ENCODE data around the gene KRTAP5-10. TPM values are rescaled to one million over a fixed set of nuclear protein-coding genes. Genes with fewer than 3 reads are reported as not detected.
A peak's percentile ranks its signal among the peaks of the same experiment; 100 is the strongest.
"Not testable (repeated sequence)": the region's sequence is repeated elsewhere in the genome, so short reads cannot be mapped to it uniquely, and the experiment has no call there.

The KRTAP5-10 gene
- total RNA-seq, 5 donors from 2014 or later (not counting 1 experiment from before 2014, with no cell fraction given) = not detected

DNA sequence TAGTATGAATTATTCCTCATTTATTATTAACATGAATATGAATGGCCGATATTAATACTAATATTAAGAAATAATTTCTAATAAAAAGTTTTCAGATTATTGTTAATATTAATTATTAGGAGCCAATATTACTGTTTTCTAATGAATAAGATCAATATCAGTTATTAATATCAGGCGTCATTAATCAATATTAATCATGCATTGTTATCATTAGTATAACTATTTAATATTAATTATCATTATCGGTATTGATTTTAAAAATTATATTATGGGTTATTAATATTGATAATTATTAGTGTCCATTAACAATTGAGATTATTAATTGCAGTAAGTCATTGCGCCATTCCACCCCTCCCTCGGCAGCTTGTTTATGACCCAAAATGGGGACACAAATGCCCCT, 20.3 kb downstream of the KRTAP5-10 start:
- no CpG with 5 or more reads among the region's 5 CpGs for WGBS (ENCODE audit: insufficient coverage)
- DNase-seq; H3K36me3 ChIP-seq (ENCODE audit: control insufficient read depth in 2 of 2, extremely low read depth in 1 of 2, insufficient read depth in 1 of 2, low read length in 1 of 2); H3K4me1 ChIP-seq (ENCODE audit: control insufficient read depth in 1 of 2, extremely low read depth in 1 of 2, insufficient read depth in 2 of 2, low read length in 2 of 2); H3K9me3 ChIP-seq; H3K36me3 Mint-ChIP-seq; H3K9me3 Mint-ChIP-seq; POLR2A ChIA-PET; H3K27ac ChIP-seq (ENCODE audit: low read length); ATAC-seq (replicated peaks in 1 of 4); H3K4me3 Mint-ChIP-seq; H3K27ac Mint-ChIP-seq; H3K4me3 ChIP-seq (ENCODE audit: control insufficient read depth in 1 of 2, extremely low read depth in 1 of 2, low read length in 1 of 2); CTCF ChIA-PET; H3K4me1 Mint-ChIP-seq: not testable (repeated sequence)
- H3K27me3 Mint-ChIP-seq = peaks cover 32 to 33% of the 10 kb centered on the region in 2 donors
- peaks cover 0 to 16% of the 10 kb centered on the region in 2 experiments for H3K27me3 ChIP-seq (replicated peaks in 1 of 2; ENCODE audit: control insufficient read depth in 2 of 2, extremely low read depth in 1 of 2, insufficient read depth in 2 of 2, low read length in 1 of 2)

DNA sequence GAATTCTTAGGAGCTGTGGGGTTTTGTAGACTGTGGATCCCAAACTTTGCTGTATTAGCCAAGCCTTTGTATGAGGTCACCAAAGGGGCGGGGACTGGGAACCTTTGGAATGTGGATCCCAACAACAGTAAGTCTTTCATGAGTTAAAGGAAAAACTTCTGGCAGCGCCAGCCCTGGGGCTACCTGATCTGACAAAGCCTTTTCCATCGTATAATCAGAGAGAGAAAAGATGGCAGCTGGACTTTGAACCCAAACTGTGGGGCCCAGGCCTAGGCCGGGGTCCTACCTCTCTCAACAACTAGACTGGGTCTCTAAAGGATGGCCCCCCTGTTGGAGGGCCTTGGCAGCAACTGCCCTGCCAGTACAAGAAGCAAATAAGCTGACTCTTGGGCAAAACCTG, 23.0 kb downstream of the KRTAP5-10 start:
- H3K36me3 Mint-ChIP-seq; H3K36me3 ChIP-seq (ENCODE audit: control insufficient read depth in 2 of 2, extremely low read depth in 1 of 2, insufficient read depth in 1 of 2, low read length in 1 of 2); DNase-seq; ATAC-seq (replicated peaks in 1 of 4); H3K27me3 ChIP-seq (replicated peaks in 1 of 2; ENCODE audit: control insufficient read depth in 2 of 2, extremely low read depth in 1 of 2, insufficient read depth in 2 of 2, low read length in 1 of 2); H3K4me3 Mint-ChIP-seq; H3K9me3 Mint-ChIP-seq; H3K4me1 Mint-ChIP-seq; H3K27ac ChIP-seq (ENCODE audit: low read length); H3K27ac Mint-ChIP-seq; H3K4me1 ChIP-seq (ENCODE audit: control insufficient read depth in 1 of 2, extremely low read depth in 1 of 2, insufficient read depth in 2 of 2, low read length in 2 of 2); CTCF ChIA-PET; H3K4me3 ChIP-seq (ENCODE audit: control insufficient read depth in 1 of 2, extremely low read depth in 1 of 2, low read length in 1 of 2); H3K9me3 ChIP-seq; POLR2A ChIA-PET: not testable (repeated sequence)
- peaks cover 21% of the 10 kb centered on the region in 2 donors for H3K27me3 Mint-ChIP-seq
- 50% methylated on average over 2 of the region's 4 CpGs for WGBS (ENCODE audit: insufficient coverage)

DNA sequence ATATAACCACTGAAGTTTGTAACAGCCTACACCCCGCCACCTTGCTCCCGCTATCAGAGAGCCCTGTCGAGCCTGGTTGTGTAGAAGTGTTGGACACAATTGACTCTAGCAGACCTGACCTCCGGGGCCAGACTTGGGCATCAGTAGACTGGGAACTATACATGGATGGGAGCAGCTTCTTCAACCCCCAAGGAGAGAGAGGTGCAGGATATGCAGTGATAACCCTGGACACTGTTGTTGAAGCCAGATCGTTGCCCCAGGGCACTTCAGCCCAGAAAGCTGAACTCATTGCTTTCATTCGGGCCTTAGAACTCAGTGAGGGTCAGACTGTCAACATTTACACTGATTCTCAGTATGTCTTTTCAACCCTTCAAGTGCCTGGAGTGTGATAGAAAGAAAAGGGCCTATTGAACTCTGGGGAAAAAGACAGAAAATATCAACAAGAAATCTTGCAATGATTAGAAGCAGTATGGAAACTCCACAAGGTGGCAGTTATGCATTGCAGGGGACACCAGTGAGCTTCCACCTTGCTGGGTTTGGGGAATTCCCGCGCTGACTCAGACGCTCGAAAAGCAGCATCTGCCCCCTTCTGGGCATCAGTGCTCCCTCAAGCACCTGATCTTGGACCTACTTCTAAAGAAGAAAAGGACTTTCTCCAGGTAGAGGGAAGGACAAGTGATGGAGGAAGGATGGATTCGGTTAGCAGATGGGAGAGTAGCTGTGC, 23.6 kb downstream of the KRTAP5-10 start:
- CTCF ChIA-PET; H3K4me1 Mint-ChIP-seq; H3K9me3 Mint-ChIP-seq; H3K27ac Mint-ChIP-seq; POLR2A ChIA-PET; H3K4me3 Mint-ChIP-seq; H3K4me3 ChIP-seq (ENCODE audit: control insufficient read depth in 1 of 2, extremely low read depth in 1 of 2, low read length in 1 of 2); H3K36me3 Mint-ChIP-seq; H3K27me3 ChIP-seq (replicated peaks in 1 of 2; ENCODE audit: control insufficient read depth in 2 of 2, extremely low read depth in 1 of 2, insufficient read depth in 2 of 2, low read length in 1 of 2); H3K9me3 ChIP-seq; H3K4me1 ChIP-seq (ENCODE audit: control insufficient read depth in 1 of 2, extremely low read depth in 1 of 2, insufficient read depth in 2 of 2, low read length in 2 of 2); ATAC-seq (replicated peaks in 1 of 4); H3K36me3 ChIP-seq (ENCODE audit: control insufficient read depth in 2 of 2, extremely low read depth in 1 of 2, insufficient read depth in 1 of 2, low read length in 1 of 2); H3K27ac ChIP-seq (ENCODE audit: low read length): not testable (repeated sequence)
- peak in 11 of 35 experiments; percentile 5 to 36 (median 11) for DNase-seq
- 50% methylated on average over 2 of the region's 11 CpGs for WGBS (ENCODE audit: insufficient coverage)
- peaks cover 18 to 20% of the 10 kb centered on the region in 2 donors for H3K27me3 Mint-ChIP-seq

DNA sequence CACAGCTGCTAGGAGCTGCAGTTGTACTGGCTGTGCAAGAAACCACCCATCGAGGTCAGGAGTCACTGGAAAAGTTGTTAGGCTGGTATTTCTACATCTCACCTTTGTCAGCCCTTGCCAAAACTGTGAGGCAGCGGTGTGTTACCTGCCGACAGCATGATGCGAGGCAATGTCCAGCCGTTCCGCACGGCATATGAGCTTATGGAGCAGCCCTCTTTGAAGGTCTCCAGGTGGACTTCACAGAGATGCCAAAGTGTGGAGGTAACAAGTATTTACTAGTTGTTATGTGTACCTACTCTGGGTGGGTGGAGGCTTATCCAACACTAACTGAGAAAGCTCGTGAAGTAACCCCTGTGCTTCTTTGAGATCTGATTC, 24.2 kb downstream of the KRTAP5-10 start:
- DNase-seq; ATAC-seq (replicated peaks in 1 of 4): not testable (repeated sequence)

DNA sequence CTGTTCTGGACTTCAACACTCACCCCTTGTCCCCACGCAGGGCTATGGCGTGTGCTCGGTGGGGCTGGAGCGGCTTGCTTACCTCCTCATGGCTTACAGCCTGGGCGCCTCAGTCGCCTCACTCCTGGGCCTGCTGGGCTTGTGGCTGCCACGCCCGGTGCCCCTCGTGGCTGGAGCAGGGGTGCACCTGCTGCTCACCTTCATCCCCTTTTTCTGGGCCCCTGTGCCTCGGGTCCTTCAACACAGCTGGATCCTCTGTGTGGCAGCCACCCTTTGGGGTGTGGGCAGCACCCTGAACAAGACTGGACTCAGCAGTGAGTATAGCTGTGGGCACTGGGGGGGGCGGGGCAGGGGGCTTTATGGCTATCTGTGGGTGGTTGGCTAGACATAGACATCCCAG, 37.9 kb downstream of the KRTAP5-10 start:
- H3K36me3 ChIP-seq (ENCODE audit: control insufficient read depth in 2 of 2, extremely low read depth in 1 of 2, insufficient read depth in 1 of 2, low read length in 1 of 2); ATAC-seq (replicated peaks in 1 of 4); H3K9me3 ChIP-seq; DNase-seq; POLR2A ChIA-PET; H3K36me3 Mint-ChIP-seq; CTCF ChIA-PET; H3K4me1 ChIP-seq (ENCODE audit: control insufficient read depth in 1 of 2, extremely low read depth in 1 of 2, insufficient read depth in 2 of 2, low read length in 2 of 2); H3K27ac ChIP-seq (ENCODE audit: low read length); H3K9me3 Mint-ChIP-seq; H3K27ac Mint-ChIP-seq; H3K4me3 Mint-ChIP-seq; H3K4me1 Mint-ChIP-seq; H3K4me3 ChIP-seq (ENCODE audit: control insufficient read depth in 1 of 2, extremely low read depth in 1 of 2, low read length in 1 of 2): not testable (repeated sequence)
- peaks cover 21 to 51% of the 10 kb centered on the region in 2 donors for H3K27me3 Mint-ChIP-seq
- H3K27me3 ChIP-seq (replicated peaks in 1 of 2; ENCODE audit: control insufficient read depth in 2 of 2, extremely low read depth in 1 of 2, insufficient read depth in 2 of 2, low read length in 1 of 2) = peaks cover 0 to 22% of the 10 kb centered on the region in 2 experiments
- WGBS (ENCODE audit: insufficient coverage) = 89% methylated on average over 8 of the region's 11 CpGs

More for the DNA sequence above, 24.2 kb downstream of the KRTAP5-10 start:
- H3K36me3 ChIP-seq (ENCODE audit: control insufficient read depth in 2 of 2, extremely low read depth in 1 of 2, insufficient read depth in 1 of 2, low read length in 1 of 2); H3K4me3 ChIP-seq (ENCODE audit: control insufficient read depth in 1 of 2, extremely low read depth in 1 of 2, low read length in 1 of 2); POLR2A ChIA-PET; H3K27ac Mint-ChIP-seq; H3K9me3 Mint-ChIP-seq; H3K36me3 Mint-ChIP-seq; H3K4me3 Mint-ChIP-seq; H3K9me3 ChIP-seq; H3K27me3 ChIP-seq (replicated peaks in 1 of 2; ENCODE audit: control insufficient read depth in 2 of 2, extremely low read depth in 1 of 2, insufficient read depth in 2 of 2, low read length in 1 of 2); H3K27ac ChIP-seq (ENCODE audit: low read length); CTCF ChIA-PET; H3K4me1 ChIP-seq (ENCODE audit: control insufficient read depth in 1 of 2, extremely low read depth in 1 of 2, insufficient read depth in 2 of 2, low read length in 2 of 2); H3K4me1 Mint-ChIP-seq: not testable (repeated sequence)
- 75% methylated on average over 6 of the region's 8 CpGs for WGBS (ENCODE audit: insufficient coverage)
- peaks cover 15 to 16% of the 10 kb centered on the region in 2 donors for H3K27me3 Mint-ChIP-seq

DNA sequence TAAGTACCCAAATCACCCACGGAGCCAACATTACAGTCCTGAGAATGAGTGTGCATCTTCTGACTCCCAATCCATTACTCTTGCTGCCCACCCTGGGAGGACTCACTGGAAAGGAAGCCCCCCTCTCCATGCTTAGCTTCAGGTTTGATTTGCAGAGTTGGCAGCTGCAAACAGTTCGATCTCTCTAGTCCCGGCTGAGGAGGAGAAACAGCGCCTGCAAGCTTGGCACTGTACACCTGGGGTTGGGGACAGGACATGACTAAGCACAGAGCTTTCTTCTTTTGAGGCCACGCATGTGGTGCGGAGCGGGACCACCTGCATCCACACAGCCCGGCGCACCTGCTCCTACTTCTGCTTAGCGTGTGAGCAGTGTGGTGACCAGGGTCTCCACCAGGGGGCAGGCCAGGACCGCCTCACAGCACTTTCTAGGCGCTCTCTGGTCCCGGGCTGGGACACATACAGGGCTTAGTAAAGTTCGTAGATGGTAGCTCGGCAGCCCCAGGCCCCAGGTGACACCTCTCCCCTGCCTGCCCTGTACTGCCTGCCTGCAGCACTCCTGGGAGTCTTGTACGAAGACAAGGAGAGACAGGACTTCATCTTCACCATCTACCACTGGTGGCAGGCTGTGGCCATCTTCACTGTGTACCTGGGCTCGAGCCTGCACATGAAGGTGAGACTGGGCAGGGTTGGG, 39.6 kb downstream of the KRTAP5-10 start:
- peak in 2 of 35 experiments; percentile 9 to 24 for DNase-seq
- Mint-ChIP-seq H3K4me1 (peaks cover 7 to 11% (median 10%) of the 10 kb centered on the region in 3 donors), H3K27me3 (peaks cover 31 to 58% of the 10 kb centered on the region in 2 donors)
- H3K9me3 ChIP-seq; H3K9me3 Mint-ChIP-seq; H3K4me3 ChIP-seq (ENCODE audit: control insufficient read depth in 1 of 2, extremely low read depth in 1 of 2, low read length in 1 of 2); H3K4me3 Mint-ChIP-seq; H3K36me3 Mint-ChIP-seq; H3K4me1 ChIP-seq (ENCODE audit: control insufficient read depth in 1 of 2, extremely low read depth in 1 of 2, insufficient read depth in 2 of 2, low read length in 2 of 2); H3K27ac ChIP-seq (ENCODE audit: low read length); CTCF ChIA-PET; POLR2A ChIA-PET; ATAC-seq (replicated peaks in 1 of 4); H3K36me3 ChIP-seq (ENCODE audit: control insufficient read depth in 2 of 2, extremely low read depth in 1 of 2, insufficient read depth in 1 of 2, low read length in 1 of 2); H3K27ac Mint-ChIP-seq: not testable (repeated sequence)
- WGBS (ENCODE audit: insufficient coverage) = 4% methylated on average over 6 of the region's 17 CpGs
- peaks cover 2 to 30% of the 10 kb centered on the region in 2 experiments for H3K27me3 ChIP-seq (replicated peaks in 1 of 2; ENCODE audit: control insufficient read depth in 2 of 2, extremely low read depth in 1 of 2, insufficient read depth in 2 of 2, low read length in 1 of 2)

All from T-cell (primary cell).